Smooth muscle cell (in vitro differentiated cells): ENCODE results near the gene PRKAR2B. TPM values are rescaled to one million over a fixed set of nuclear protein-coding genes. Genes with fewer than 3 reads are reported as not detected.

Experiments used
- DNase-seq: peaks from one replicate; lab custom pipeline; 2025; ENCODE audit not compliant: unreplicated experiment; lab: John Stamatoyannopoulos, UW
- H2AFZ ChIP-seq: fragments of 200-600 bp; sonication (generic); 2 replicates; pipeline ENCODE4 v1.6.0; 2016; ENCODE audit warnings: antibody characterized with exemption, low read depth, mild to moderate bottlenecking
- H3F3A ChIP-seq: fragments of 200-600 bp; sonication (generic); 2 replicates; pipeline ENCODE4 v1.6.0; 2017; ENCODE audit warnings: antibody characterized with exemption, low read depth
- H3K27ac ChIP-seq: fragments of 200-600 bp; sonication (generic); 2 replicates; pipeline ENCODE4 v1.5.1; 2016; ENCODE audit warnings: low read depth, mild to moderate bottlenecking
- H3K27me3 ChIP-seq: fragments of 200-600 bp; sonication (generic); 2 replicates; pipeline ENCODE4 v1.6.1; 2016; ENCODE audit warnings: low read depth, mild to moderate bottlenecking
- H3K36me3 ChIP-seq: fragments of 200-600 bp; sonication (generic); 2 replicates; pipeline ENCODE4 v1.5.1; 2016; ENCODE audit warnings: low read depth
- H3K4me1 ChIP-seq: fragments of 200-600 bp; sonication (generic); 2 replicates; pipeline ENCODE4 v1.5.1; 2016; ENCODE audit warnings: low read depth
- H3K4me2 ChIP-seq: fragments of 200-600 bp; sonication (generic); 2 replicates; pipeline ENCODE4 v1.6.0; 2016; ENCODE audit warnings: mild to moderate bottlenecking
- H3K4me3 ChIP-seq: fragments of 200-600 bp; sonication (generic); 2 replicates; pipeline ENCODE4 v1.5.1; 2016; ENCODE audit warnings: mild to moderate bottlenecking
- H3K79me2 ChIP-seq: fragments of 200-600 bp; sonication (generic); 2 replicates; pipeline ENCODE4 v1.6.0; 2016; ENCODE audit warnings: low read depth, mild to moderate bottlenecking
- H3K9ac ChIP-seq: fragments of 200-600 bp; sonication (generic); 2 replicates; pipeline ENCODE4 v1.6.0; 2016; ENCODE audit warnings: low read depth
- H3K9me3 ChIP-seq: fragments of 200-600 bp; sonication (generic); replicated peaks from 2 replicates; pipeline ENCODE4 v1.5.1; 2016; ENCODE audit warnings: low read depth
- H4K20me1 ChIP-seq: fragments of 200-600 bp; sonication (generic); 2 replicates; pipeline ENCODE4 v1.6.0; 2016; ENCODE audit warnings: low read depth
- CTCF ChIP-seq: fragments of 200-600 bp; sonication (generic); IDR thresholded peaks from 2 replicates; pipeline ENCODE4 v1.5.1; 2017; ENCODE audit warnings: borderline replicate concordance, mild to moderate bottlenecking, antibody characterized with exemption; ENCODE audit not compliant: insufficient read depth, poor library complexity, severe bottlenecking
- WGBS: methylation state at CpG from one replicate; pipeline ENCODE4 v1.1.7; 2016; ENCODE audit warnings: low lambda C conversion rate; 5-methylcytosine and 5-hydroxymethylcytosine counted together
- polyA plus RNA-seq: library from polyadenylated mRNA; unstranded; fragments of >200 nt; fragmentation: Nextera tagmentation; extraction: Ambion mirVana; gene quantifications from 2 replicates; pipeline ENCODE4 v1.2.1, GENCODE V29; 2016
- total RNA-seq: library from RNA; depleted of rRNA; stranded (reverse); fragments of >200 nt; gene quantifications from 2 replicates; pipeline ENCODE4 v1.2.3, GENCODE V29; 2014

PRKAR2B gene
- total and polyA plus RNA-seq, 2 experiments from 2014 or later, result 3.4 to 3.5 TPM

- Histone ChIP-seq H3K4me3 (no peak overlapping the region), H3K36me3 (peaks cover 15% of the 10 kb centered on the region), H3K27ac (no peak overlapping the region), H3K4me1 (no peaks in the 10 kb centered on the region), H3K9ac (no peak overlapping the region), H2AFZ (no peak overlapping the region), H3F3A (no peaks in the 10 kb centered on the region), H3K27me3 (no peaks in the 10 kb centered on the region), H3K4me2 (no peak overlapping the region), H4K20me1 (peaks cover 83% of the 10 kb centered on the region), H3K9me3 (no peaks in the 10 kb centered on the region), H3K79me2 (peaks cover 53% of the 10 kb centered on the region)
- DNase-seq, result no peak
- WGBS, result 94% methylated on average over 5 of the region's 5 CpGs
- no peak for TF ChIP-seq CTCF
Observed at GRCh38 chr7:107181172-107181571, 136.7 kb downstream of the PRKAR2B start.

GRCh38 chr7:107185716-107186115, 141.2 kb downstream of the PRKAR2B start:
- H3K36me3 ChIP-seq, result peaks cover 37% of the 10 kb centered on the region

DNA sequence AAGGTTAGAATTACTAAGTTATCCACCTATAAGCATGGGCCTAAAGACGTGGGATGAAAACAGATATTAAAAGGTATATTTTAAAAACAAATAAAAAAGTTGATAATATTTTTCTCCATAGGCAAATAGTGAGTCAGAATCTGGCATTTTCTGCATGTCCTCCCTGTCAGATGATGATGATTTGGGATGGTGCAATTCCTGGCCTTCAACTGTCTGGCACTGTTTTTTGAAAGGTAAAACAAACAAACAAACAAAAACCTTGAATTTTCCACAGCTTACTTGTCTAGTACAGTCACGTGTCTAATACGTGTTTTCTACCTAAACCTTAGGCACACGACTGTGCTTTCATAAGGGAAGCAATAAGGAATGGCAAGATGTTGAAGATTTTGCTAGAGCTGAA, 141.7 kb downstream of the PRKAR2B start:
- Histone ChIP-seq H3K4me2 (no peak overlapping the region), H3K4me1 (no peaks in the 10 kb centered on the region), H2AFZ (no peak overlapping the region), H3F3A (no peaks in the 10 kb centered on the region), H3K27me3 (no peaks in the 10 kb centered on the region), H3K79me2 (peaks cover 10% of the 10 kb centered on the region), H3K36me3 (peaks cover 41% of the 10 kb centered on the region), H3K4me3 (no peak overlapping the region), H4K20me1 (peaks cover 48% of the 10 kb centered on the region), H3K9me3 (no peaks in the 10 kb centered on the region), H3K9ac (no peak overlapping the region), H3K27ac (no peak overlapping the region)
- no peak for TF ChIP-seq CTCF
- WGBS, result 94% methylated on average over 4 of the region's 4 CpGs
- no peak for DNase-seq

More at GRCh38 chr7:107185716-107186115, 141.2 kb downstream of the PRKAR2B start:
- Histone ChIP-seq H3K27me3 (no peaks in the 10 kb centered on the region), H2AFZ (no peak overlapping the region), H3K9me3 (no peaks in the 10 kb centered on the region), H3K4me3 (no peak overlapping the region), H3K4me2 (no peak overlapping the region), H4K20me1 (peaks cover 50% of the 10 kb centered on the region), H3K9ac (no peak overlapping the region), H3K4me1 (no peaks in the 10 kb centered on the region), H3F3A (no peaks in the 10 kb centered on the region), H3K79me2 (peaks cover 14% of the 10 kb centered on the region), H3K27ac (no peak overlapping the region)
- no peak for TF ChIP-seq CTCF
- DNase-seq, result no peak
- WGBS, result 79% methylated on average over 4 of the region's 4 CpGs

DNA sequence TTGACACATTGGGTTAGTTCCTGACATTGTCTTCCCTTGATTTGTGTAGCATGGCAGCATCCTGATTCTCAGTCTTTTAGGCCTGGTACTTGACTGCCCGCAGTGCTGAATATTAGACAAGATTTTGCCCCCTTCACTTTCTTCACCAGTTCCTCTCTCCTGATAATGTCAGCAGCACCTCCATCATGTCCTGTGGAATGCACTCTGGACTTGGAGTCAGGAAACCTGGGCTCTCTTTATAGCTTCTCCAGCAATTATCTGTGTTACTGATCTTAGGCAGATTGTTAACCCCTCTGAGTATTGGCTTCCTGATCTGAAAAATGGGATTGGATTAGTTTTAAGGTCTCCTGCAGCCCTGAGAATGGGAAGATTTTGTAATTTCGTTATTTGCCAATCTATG, 143.3 kb downstream of the PRKAR2B start:
- H3K79me2 ChIP-seq, result peaks cover 6% of the 10 kb centered on the region
- H3K4me2 ChIP-seq, result no peak overlapping the region
- no peaks in the 10 kb centered on the region for H3K27me3 ChIP-seq
- 82% methylated on average over 2 of the region's 2 CpGs for WGBS
- H3K4me3 ChIP-seq, result no peak overlapping the region
- TF ChIP-seq CTCF, result no peak
- H3K36me3 ChIP-seq, result peaks cover 41% of the 10 kb centered on the region
- peaks cover 37% of the 10 kb centered on the region for H4K20me1 ChIP-seq
- H3K9ac ChIP-seq, result no peak overlapping the region
- DNase-seq, result no peak
- H2AFZ ChIP-seq, result no peak overlapping the region
- no peaks in the 10 kb centered on the region for H3K4me1 ChIP-seq
- no peak overlapping the region for H3K27ac ChIP-seq
- H3K9me3 ChIP-seq, result no peaks in the 10 kb centered on the region
- H3F3A ChIP-seq, result no peaks in the 10 kb centered on the region
